ENCODE data around the gene DDIAS.
"Not testable (repeated sequence)": the region's sequence is repeated elsewhere in the genome, so short reads cannot be mapped to it uniquely, and the experiment has no call there.

GRCh38 chr11:82955736-82956453 is 54.4 kb downstream of the DDIAS start:
- not testable (repeated sequence) for TF ChIP-seq ETS1 (conservative IDR thresholded peaks at IDR 0.05; ENCODE audit: control insufficient read depth, low read depth, low read length); ZNF79 (CRISPR knock-in tag; IDR thresholded peaks at IDR 0.05; ENCODE audit: low read depth); TRIM28 (IDR thresholded peaks at IDR 0.05); ZBTB40 (IDR thresholded peaks at IDR 0.05); ZBTB40 (CRISPR knock-in tag; IDR thresholded peaks at IDR 0.05); BHLHE40 (IDR thresholded peaks at IDR 0.05; ENCODE audit: low read length); CHAMP1 (IDR thresholded peaks at IDR 0.05); HBP1 (CRISPR knock-in tag; IDR thresholded peaks at IDR 0.05)
